OCI-LY3 (cell line): ENCODE measurements around the gene BAD.

Experiments
- CTCF ChIP-seq: fragments of 200-600, 300-600 bp; sonication (generic); IDR thresholded peaks from 2 replicates; pipeline ENCODE4 v1.5.1; 2014; ENCODE audit warnings: antibody characterized with exemption, low read length, low read depth
- EZH2phosphoT487 ChIP-seq: fragments of 200-600 bp; shearing (Covaris generic); IDR thresholded peaks from 2 replicates; pipeline ENCODE4 v1.6.1; 2018; ENCODE audit warnings: antibody characterized with exemption, mixed run types, low read depth

- TF ChIP-seq CTCF (no peak), EZH2phosphoT487 (no peak)
Observed at GRCh38 chr11:64239662-64240434, 44.6 kb downstream of the BAD start.
